ENCODE measurements around the gene ELOVL2. TPM values are rescaled to one million over a fixed set of nuclear protein-coding genes. Genes with fewer than 3 reads are reported as not detected.

ELOVL2 gene
- total RNA-seq, 1 donor from 2014 or later, result 57.0 TPM

- Mint-ChIP-seq H3K36me3 (ENCODE audit: unreplicated experiment) (no peaks in the 10 kb centered on the region), H3K4me3 (ENCODE audit: unreplicated experiment) (no peak overlapping the region), H3K4me1 (ENCODE audit: unreplicated experiment) (peaks cover 11% of the 10 kb centered on the region), H3K27me3 (ENCODE audit: unreplicated experiment) (no peaks in the 10 kb centered on the region), H3K27ac (ENCODE audit: unreplicated experiment) (no peak overlapping the region), H3K9me3 (ENCODE audit: unreplicated experiment) (no peaks in the 10 kb centered on the region)
- no peak for DNase-seq (ENCODE audit: extremely low spot score, unreplicated experiment)
- TF ChIP-seq CTCF (IDR thresholded peaks at IDR 0.05), result no peak
Observed at GRCh38 chr6:11056871-11057270, 12.8 kb upstream of the ELOVL2 start.

GRCh38 chr6:11055127-11055627 is 11.1 kb upstream of the ELOVL2 start:
- Mint-ChIP-seq H3K27me3 (ENCODE audit: unreplicated experiment) (no peaks in the 10 kb centered on the region), H3K27ac (ENCODE audit: unreplicated experiment) (no peak overlapping the region), H3K36me3 (ENCODE audit: unreplicated experiment) (no peaks in the 10 kb centered on the region), H3K4me1 (ENCODE audit: unreplicated experiment) (peaks cover 15% of the 10 kb centered on the region), H3K9me3 (ENCODE audit: unreplicated experiment) (no peaks in the 10 kb centered on the region), H3K4me3 (ENCODE audit: unreplicated experiment) (no peak overlapping the region)
- TF ChIP-seq CTCF (IDR thresholded peaks at IDR 0.05), result no peak
- no peak for DNase-seq (ENCODE audit: extremely low spot score, unreplicated experiment)

GRCh38 chr6:11054722-11055121 is 10.6 kb upstream of the ELOVL2 start:
- Mint-ChIP-seq H3K9me3 (ENCODE audit: unreplicated experiment) (no peaks in the 10 kb centered on the region), H3K27me3 (ENCODE audit: unreplicated experiment) (no peaks in the 10 kb centered on the region), H3K27ac (ENCODE audit: unreplicated experiment) (no peak overlapping the region), H3K36me3 (ENCODE audit: unreplicated experiment) (no peaks in the 10 kb centered on the region), H3K4me3 (ENCODE audit: unreplicated experiment) (no peak overlapping the region), H3K4me1 (ENCODE audit: unreplicated experiment) (peaks cover 15% of the 10 kb centered on the region)
- no peak for TF ChIP-seq CTCF (IDR thresholded peaks at IDR 0.05)
- DNase-seq (ENCODE audit: extremely low spot score, unreplicated experiment), result no peak

GRCh38 chr6:11053307-11053706 is 9.2 kb upstream of the ELOVL2 start:
- no peak overlapping the region for H3K27ac Mint-ChIP-seq (ENCODE audit: unreplicated experiment)
- DNase-seq (ENCODE audit: extremely low spot score, unreplicated experiment), result no peak
- H3K4me1 Mint-ChIP-seq (ENCODE audit: unreplicated experiment), result peaks cover 15% of the 10 kb centered on the region
- no peaks in the 10 kb centered on the region for H3K9me3 Mint-ChIP-seq (ENCODE audit: unreplicated experiment)
- no peak overlapping the region for H3K4me3 Mint-ChIP-seq (ENCODE audit: unreplicated experiment)
- no peaks in the 10 kb centered on the region for H3K36me3 Mint-ChIP-seq (ENCODE audit: unreplicated experiment)
- TF ChIP-seq CTCF (IDR thresholded peaks at IDR 0.05), result no peak
- H3K27me3 Mint-ChIP-seq (ENCODE audit: unreplicated experiment), result no peaks in the 10 kb centered on the region

GRCh38 chr6:11050731-11051130 is 6.6 kb upstream of the ELOVL2 start:
- no peak for TF ChIP-seq CTCF (IDR thresholded peaks at IDR 0.05)
- Mint-ChIP-seq H3K4me1 (ENCODE audit: unreplicated experiment) (peaks cover 15% of the 10 kb centered on the region), H3K4me3 (ENCODE audit: unreplicated experiment) (no peak overlapping the region), H3K27me3 (ENCODE audit: unreplicated experiment) (no peaks in the 10 kb centered on the region), H3K9me3 (ENCODE audit: unreplicated experiment) (no peaks in the 10 kb centered on the region), H3K27ac (ENCODE audit: unreplicated experiment) (peak overlapping the region; percentile 27), H3K36me3 (ENCODE audit: unreplicated experiment) (no peaks in the 10 kb centered on the region)
- DNase-seq (ENCODE audit: extremely low spot score, unreplicated experiment), result no peak

Data from osteocyte (in vitro differentiated cells).